ENCODE measurements around the gene ENPP3.

Gene ENPP3

GRCh38 chr6:131717836-131718542 is 80.9 kb downstream of the ENPP3 start:
- no peak for TF ChIP-seq CTCF (IDR thresholded peaks at IDR 0.05; ENCODE audit: borderline replicate concordance, extremely low read depth, low read length, poor library complexity, severe bottlenecking)
- TF ChIP-seq EZH2 (IDR thresholded peaks at IDR 0.05; ENCODE audit: borderline replicate concordance, low read depth, low read length, severe bottlenecking): no peak
- Histone ChIP-seq H3K4me3 (ENCODE audit: low read depth in 1 of 2, low read length in 2 of 2) (no peak overlapping the region), H3K79me2 (ENCODE audit: insufficient read depth, low read length) (no peaks in the 10 kb centered on the region), H3K4me2 (ENCODE audit: insufficient read depth, low read length) (no peak overlapping the region), H2AFZ (ENCODE audit: low read depth, low read length) (no peak overlapping the region), H3K9me3 (ENCODE audit: insufficient read depth, low read length, severe bottlenecking) (no peaks in the 10 kb centered on the region), H3K27me3 (ENCODE audit: insufficient read depth, low read length, poor library complexity) (peaks cover 2% of the 10 kb centered on the region), H3K4me1 (ENCODE audit: insufficient read depth, low read length) (no peaks in the 10 kb centered on the region), H4K20me1 (ENCODE audit: insufficient read depth, low read length) (no peaks in the 10 kb centered on the region), H3K9ac (ENCODE audit: low read depth, low read length) (no peak overlapping the region), H3K36me3 (ENCODE audit: insufficient read depth, low read length) (no peaks in the 10 kb centered on the region), H3K27ac (ENCODE audit: low read length) (no peak overlapping the region)
- ATAC-seq (ENCODE audit: insufficient read depth, low read depth): no peak
- DNase-seq: no peak

- no peak for DNase-seq
- Histone ChIP-seq H3K4me3 (ENCODE audit: low read depth in 1 of 2, low read length in 2 of 2) (no peak overlapping the region), H3K27me3 (ENCODE audit: insufficient read depth, low read length, poor library complexity) (peaks cover 10% of the 10 kb centered on the region), H3K4me2 (ENCODE audit: insufficient read depth, low read length) (no peak overlapping the region), H3K9me3 (ENCODE audit: insufficient read depth, low read length, severe bottlenecking) (no peaks in the 10 kb centered on the region), H2AFZ (ENCODE audit: low read depth, low read length) (no peak overlapping the region), H3K27ac (ENCODE audit: low read length) (no peak overlapping the region), H3K36me3 (ENCODE audit: insufficient read depth, low read length) (no peaks in the 10 kb centered on the region), H3K9ac (ENCODE audit: low read depth, low read length) (no peak overlapping the region), H3K79me2 (ENCODE audit: insufficient read depth, low read length) (no peaks in the 10 kb centered on the region), H3K4me1 (ENCODE audit: insufficient read depth, low read length) (no peaks in the 10 kb centered on the region), H4K20me1 (ENCODE audit: insufficient read depth, low read length) (no peaks in the 10 kb centered on the region)
- no peak for TF ChIP-seq CTCF (IDR thresholded peaks at IDR 0.05; ENCODE audit: borderline replicate concordance, extremely low read depth, low read length, poor library complexity, severe bottlenecking)
- no peak for ATAC-seq (ENCODE audit: insufficient read depth, low read depth)
These were observed 84.1 kb downstream of the ENPP3 start for GRCh38 chr6:131721161-131721560.

- Histone ChIP-seq H3K36me3 (ENCODE audit: insufficient read depth, low read length) (no peaks in the 10 kb centered on the region), H3K4me2 (ENCODE audit: insufficient read depth, low read length) (no peak overlapping the region), H3K27me3 (ENCODE audit: insufficient read depth, low read length, poor library complexity) (peaks cover 14% of the 10 kb centered on the region), H3K79me2 (ENCODE audit: insufficient read depth, low read length) (no peaks in the 10 kb centered on the region), H4K20me1 (ENCODE audit: insufficient read depth, low read length) (no peaks in the 10 kb centered on the region), H2AFZ (ENCODE audit: low read depth, low read length) (no peak overlapping the region), H3K4me3 (ENCODE audit: low read depth in 1 of 2, low read length in 2 of 2) (no peak overlapping the region), H3K4me1 (ENCODE audit: insufficient read depth, low read length) (no peaks in the 10 kb centered on the region), H3K9ac (ENCODE audit: low read depth, low read length) (no peak overlapping the region), H3K27ac (ENCODE audit: low read length) (no peak overlapping the region), H3K9me3 (ENCODE audit: insufficient read depth, low read length, severe bottlenecking) (no peaks in the 10 kb centered on the region)
- no peak for DNase-seq
- TF ChIP-seq EZH2 (IDR thresholded peaks at IDR 0.05; ENCODE audit: borderline replicate concordance, low read depth, low read length, severe bottlenecking): no peak
- no peak for TF ChIP-seq CTCF (IDR thresholded peaks at IDR 0.05; ENCODE audit: borderline replicate concordance, extremely low read depth, low read length, poor library complexity, severe bottlenecking)
- no peak for ATAC-seq (ENCODE audit: insufficient read depth, low read depth)
These were observed 87.0 kb downstream of the ENPP3 start for GRCh38 chr6:131724114-131724513.

Data from DND-41 (cell line).